Suprapubic skin (tissue), 4 donors: ENCODE data around the gene CASQ1.

ENCODE experiments used
- POLR2A ChIP-seq, 2 donors: fragments of 450-650 bp; IDR thresholded peaks; one replicate each; pipeline ENCODE4 v1.6.1; 2017; ENCODE audit warnings: antibody characterized with exemption in 2 of 2, mild to moderate bottlenecking in 2 of 2, moderate library complexity in 2 of 2
- POLR2AphosphoS5 ChIP-seq, 3 donors: sonication (generic); formaldehyde crosslinking; IDR thresholded peaks; one replicate each; pipeline ENCODE4 v1.6.1; 2017; ENCODE audit warnings: antibody characterized with exemption in 3 of 3
- TF ChIP-seq, protein P1 (sequence below), 2 donors: fragments of 200-600 bp in 1 of 2; fragments of 450-650 bp in 1 of 2; sonication (generic) in 1 of 2; IDR thresholded peaks; one replicate each; pipeline ENCODE4 v1.5.1; 2016 to 2019; ENCODE audit warnings: antibody characterized with exemption in 2 of 2, mild to moderate bottlenecking in 1 of 2, moderate library complexity in 1 of 2

DNA sequence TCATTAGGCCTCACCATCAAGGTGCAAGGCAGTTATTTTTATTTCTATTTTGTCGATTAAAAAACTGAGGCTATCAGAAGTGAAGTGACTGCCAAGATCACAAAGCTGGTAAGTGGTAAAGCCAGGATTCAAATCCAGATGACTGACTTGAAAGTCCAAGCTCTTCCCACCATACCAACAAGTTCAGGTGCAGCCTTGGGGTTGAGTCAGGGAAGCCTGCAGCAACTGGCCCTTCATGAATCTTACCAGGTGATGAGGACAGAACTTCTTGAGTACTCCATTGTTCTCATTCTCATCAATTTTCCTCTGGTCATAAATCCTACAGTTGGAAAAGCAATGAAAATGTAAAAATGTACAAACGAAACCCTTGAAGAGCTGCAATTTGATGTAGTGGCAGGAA is 35.0 kb downstream of the CASQ1 start:
- TF ChIP-seq, protein P1, sequence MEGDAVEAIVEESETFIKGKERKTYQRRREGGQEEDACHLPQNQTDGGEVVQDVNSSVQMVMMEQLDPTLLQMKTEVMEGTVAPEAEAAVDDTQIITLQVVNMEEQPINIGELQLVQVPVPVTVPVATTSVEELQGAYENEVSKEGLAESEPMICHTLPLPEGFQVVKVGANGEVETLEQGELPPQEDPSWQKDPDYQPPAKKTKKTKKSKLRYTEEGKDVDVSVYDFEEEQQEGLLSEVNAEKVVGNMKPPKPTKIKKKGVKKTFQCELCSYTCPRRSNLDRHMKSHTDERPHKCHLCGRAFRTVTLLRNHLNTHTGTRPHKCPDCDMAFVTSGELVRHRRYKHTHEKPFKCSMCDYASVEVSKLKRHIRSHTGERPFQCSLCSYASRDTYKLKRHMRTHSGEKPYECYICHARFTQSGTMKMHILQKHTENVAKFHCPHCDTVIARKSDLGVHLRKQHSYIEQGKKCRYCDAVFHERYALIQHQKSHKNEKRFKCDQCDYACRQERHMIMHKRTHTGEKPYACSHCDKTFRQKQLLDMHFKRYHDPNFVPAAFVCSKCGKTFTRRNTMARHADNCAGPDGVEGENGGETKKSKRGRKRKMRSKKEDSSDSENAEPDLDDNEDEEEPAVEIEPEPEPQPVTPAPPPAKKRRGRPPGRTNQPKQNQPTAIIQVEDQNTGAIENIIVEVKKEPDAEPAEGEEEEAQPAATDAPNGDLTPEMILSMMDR (IDR thresholded peaks at IDR 0.05) = no peak
- no peak for TF ChIP-seq POLR2AphosphoS5 (IDR thresholded peaks at IDR 0.05)
- TF ChIP-seq POLR2A (IDR thresholded peaks at IDR 0.05) = no peak
